Measurements from ENCODE around the gene LGMN. TPM values are rescaled to one million over a fixed set of nuclear protein-coding genes. Genes with fewer than 3 reads are reported as not detected.

LGMN gene
- total RNA-seq, 2 donors from 2014 or later, result 83.6 to 167 TPM

DNA sequence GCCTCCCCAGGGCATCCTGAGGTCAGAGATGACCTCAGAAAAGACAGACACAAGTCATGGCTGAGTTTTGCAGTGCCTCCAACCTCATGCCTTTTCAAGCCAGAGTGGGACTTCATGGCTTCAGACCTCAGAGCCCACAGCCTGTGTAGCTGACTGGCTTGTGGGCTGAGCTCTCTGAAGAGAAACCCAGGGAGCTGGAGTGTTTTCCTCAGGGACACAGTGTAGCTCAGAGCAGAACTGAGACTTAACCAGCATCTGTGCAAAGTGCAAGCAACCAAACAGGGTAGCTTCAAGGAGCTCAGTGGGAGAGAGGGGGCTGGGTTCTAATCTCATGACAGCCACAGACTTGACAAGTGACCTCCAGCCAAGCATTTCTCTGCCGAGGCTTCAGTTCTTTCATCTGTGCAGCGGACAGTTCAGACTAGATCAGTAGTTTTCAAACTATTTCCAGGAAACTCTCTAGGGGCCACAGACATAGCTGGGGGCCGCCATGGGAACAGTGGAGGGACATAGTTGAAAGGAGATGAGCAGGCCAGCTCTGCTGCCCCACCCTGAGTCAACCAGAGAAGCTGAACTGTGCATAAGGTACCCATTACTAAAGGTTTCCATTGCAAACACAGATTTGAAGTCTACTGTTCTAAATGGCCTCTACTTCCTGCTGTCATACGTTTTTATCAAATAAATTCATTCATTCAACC, 80.0 kb downstream of the LGMN start:
- TF ChIP-seq, protein P1, sequence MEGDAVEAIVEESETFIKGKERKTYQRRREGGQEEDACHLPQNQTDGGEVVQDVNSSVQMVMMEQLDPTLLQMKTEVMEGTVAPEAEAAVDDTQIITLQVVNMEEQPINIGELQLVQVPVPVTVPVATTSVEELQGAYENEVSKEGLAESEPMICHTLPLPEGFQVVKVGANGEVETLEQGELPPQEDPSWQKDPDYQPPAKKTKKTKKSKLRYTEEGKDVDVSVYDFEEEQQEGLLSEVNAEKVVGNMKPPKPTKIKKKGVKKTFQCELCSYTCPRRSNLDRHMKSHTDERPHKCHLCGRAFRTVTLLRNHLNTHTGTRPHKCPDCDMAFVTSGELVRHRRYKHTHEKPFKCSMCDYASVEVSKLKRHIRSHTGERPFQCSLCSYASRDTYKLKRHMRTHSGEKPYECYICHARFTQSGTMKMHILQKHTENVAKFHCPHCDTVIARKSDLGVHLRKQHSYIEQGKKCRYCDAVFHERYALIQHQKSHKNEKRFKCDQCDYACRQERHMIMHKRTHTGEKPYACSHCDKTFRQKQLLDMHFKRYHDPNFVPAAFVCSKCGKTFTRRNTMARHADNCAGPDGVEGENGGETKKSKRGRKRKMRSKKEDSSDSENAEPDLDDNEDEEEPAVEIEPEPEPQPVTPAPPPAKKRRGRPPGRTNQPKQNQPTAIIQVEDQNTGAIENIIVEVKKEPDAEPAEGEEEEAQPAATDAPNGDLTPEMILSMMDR (IDR thresholded peaks at IDR 0.05), result no peak
- Histone ChIP-seq H3K9me3 (no peaks in the 10 kb centered on the region), H3K27me3 (replicated peaks; ENCODE audit: insufficient read depth) (no peaks in the 10 kb centered on the region), H3K4me3 (no peak overlapping the region), H3K4me1 (ENCODE audit: control insufficient read depth in 1 of 2, low read depth in 2 of 2) (no peaks in the 10 kb centered on the region), H3K36me3 (peaks cover 22% of the 10 kb centered on the region), H3K27ac (no peak overlapping the region)
- no peak for ATAC-seq (ENCODE audit: insufficient number of reproducible peaks, low FRiP score, low read depth)
- DNase-seq (ENCODE audit: low spot score), result no peak

DNA sequence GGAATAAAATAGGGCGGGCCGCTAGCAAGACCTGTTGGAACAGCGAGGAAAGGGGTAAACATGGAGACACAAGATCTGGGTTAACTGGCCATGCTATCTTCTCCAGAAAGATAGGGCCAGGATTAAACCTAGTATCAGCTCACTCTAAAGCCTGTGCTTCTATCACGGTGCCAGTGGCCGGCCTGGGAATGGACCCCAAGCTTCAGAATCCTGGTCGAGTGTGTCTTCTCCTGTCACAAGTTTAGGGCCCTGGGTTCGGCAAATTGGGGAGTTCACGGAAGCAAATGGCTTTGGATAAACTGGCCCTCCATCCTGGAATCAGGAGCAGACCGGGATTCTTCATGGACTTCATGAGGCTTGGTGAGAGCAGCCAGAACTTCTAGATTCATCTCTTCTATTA, 82.2 kb downstream of the LGMN start:
- H3K36me3 ChIP-seq, result peaks cover 28% of the 10 kb centered on the region
- ATAC-seq (ENCODE audit: insufficient number of reproducible peaks, low FRiP score, low read depth), result no peak

DNA sequence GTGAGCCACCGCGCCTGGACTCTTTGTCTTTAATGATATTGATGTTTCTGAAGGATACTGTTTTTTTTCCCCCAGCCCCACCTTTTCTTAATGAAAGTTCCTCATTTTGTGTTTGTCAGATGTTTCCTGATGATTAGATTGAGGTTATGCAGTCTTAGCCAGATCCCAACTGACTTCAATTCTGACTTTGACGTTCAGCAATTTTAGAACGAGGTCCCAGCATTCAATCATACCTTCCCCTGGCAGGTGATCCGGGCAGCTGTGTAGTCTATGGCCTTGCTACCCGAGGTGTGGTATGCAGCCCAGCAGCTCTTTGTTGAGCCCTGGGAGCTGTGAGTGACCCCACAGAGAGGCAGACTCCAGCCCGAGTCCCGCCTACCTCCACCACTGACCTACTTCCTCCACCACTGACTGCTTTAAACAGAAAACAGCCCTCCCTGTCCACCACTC, 82.7 kb downstream of the LGMN start:
- Histone ChIP-seq H3K27me3 (replicated peaks; ENCODE audit: insufficient read depth) (no peaks in the 10 kb centered on the region), H3K4me3 (no peak overlapping the region), H3K36me3 (peaks cover 32% of the 10 kb centered on the region), H3K9me3 (no peaks in the 10 kb centered on the region), H3K27ac (peak overlapping the region in 1 of 2 donors; percentile 27), H3K4me1 (ENCODE audit: control insufficient read depth in 1 of 2, low read depth in 2 of 2) (no peaks in the 10 kb centered on the region)
- TF ChIP-seq, protein P1 (IDR thresholded peaks at IDR 0.05), result no peak
- no peak for DNase-seq (ENCODE audit: low spot score)
- ATAC-seq (ENCODE audit: insufficient number of reproducible peaks, low FRiP score, low read depth), result no peak

More for the DNA sequence above, 82.2 kb downstream of the LGMN start:
- H3K9me3 ChIP-seq, result no peaks in the 10 kb centered on the region
- H3K4me3 ChIP-seq, result no peak overlapping the region
- no peak for DNase-seq (ENCODE audit: low spot score)
- H3K27me3 ChIP-seq (replicated peaks; ENCODE audit: insufficient read depth), result no peaks in the 10 kb centered on the region
- H3K4me1 ChIP-seq (ENCODE audit: control insufficient read depth in 1 of 2, low read depth in 2 of 2), result no peaks in the 10 kb centered on the region
- peak overlapping the region in 1 of 2 donors; percentile 27 for H3K27ac ChIP-seq
- TF ChIP-seq, protein P1 (IDR thresholded peaks at IDR 0.05), result no peak

DNA sequence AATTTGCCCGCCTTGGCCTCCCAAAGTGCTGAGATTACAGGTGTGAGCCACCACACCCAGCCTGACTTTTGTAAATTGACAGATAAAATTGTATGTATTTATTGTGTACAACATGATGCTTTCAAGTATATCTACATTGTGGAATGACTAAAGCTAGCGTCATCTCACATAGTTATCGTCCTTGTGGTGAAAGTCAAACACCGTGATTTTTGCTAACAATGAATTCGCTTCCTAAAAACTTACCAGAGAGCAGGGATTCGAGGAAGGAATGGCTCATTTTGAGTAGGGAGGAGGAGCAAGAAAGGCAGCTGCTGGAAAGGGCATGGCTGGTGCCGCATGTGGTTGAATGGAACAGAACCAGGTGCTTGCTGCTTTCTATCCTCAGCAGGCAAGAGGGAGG, 85.4 kb downstream of the LGMN start:
- DNase-seq (ENCODE audit: low spot score) (no peak), ATAC-seq (ENCODE audit: insufficient number of reproducible peaks, low FRiP score, low read depth) (no peak)
- Histone ChIP-seq H3K4me1 (ENCODE audit: control insufficient read depth in 1 of 2, low read depth in 2 of 2) (peaks cover 0 to 5% of the 10 kb centered on the region in 2 donors), H3K36me3 (peaks cover 43% of the 10 kb centered on the region), H3K27me3 (replicated peaks; ENCODE audit: insufficient read depth) (no peaks in the 10 kb centered on the region), H3K4me3 (no peak overlapping the region), H3K27ac (no peak overlapping the region), H3K9me3 (no peaks in the 10 kb centered on the region)
- TF ChIP-seq, protein P1 (IDR thresholded peaks at IDR 0.05), result no peak

DNA sequence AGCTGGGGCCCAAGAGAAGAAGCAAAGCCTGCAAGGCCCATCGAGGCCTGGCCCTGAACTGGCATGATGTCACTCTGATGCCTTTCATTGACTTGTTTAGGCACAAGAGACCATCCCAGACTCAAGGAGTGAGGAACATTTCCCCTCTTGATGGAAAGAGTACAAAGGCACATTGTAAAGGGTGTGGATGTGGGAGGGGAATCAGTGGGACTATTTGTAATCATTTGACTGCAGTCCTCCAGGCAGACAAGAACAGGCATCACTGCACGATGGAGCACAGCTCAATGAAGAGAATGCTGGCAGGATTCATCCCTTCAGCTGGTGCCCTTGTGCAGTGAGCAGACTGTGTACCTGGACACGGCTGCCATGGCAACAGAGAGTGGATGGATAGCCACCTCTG, 87.9 kb downstream of the LGMN start:
- Histone ChIP-seq H3K27ac (no peak overlapping the region), H3K36me3 (peaks cover 33% of the 10 kb centered on the region), H3K27me3 (replicated peaks; ENCODE audit: insufficient read depth) (no peaks in the 10 kb centered on the region), H3K4me3 (no peak overlapping the region), H3K9me3 (no peaks in the 10 kb centered on the region), H3K4me1 (ENCODE audit: control insufficient read depth in 1 of 2, low read depth in 2 of 2) (peaks cover 3 to 18% of the 10 kb centered on the region in 2 donors)
- DNase-seq (ENCODE audit: low spot score) (no peak), ATAC-seq (ENCODE audit: insufficient number of reproducible peaks, low FRiP score, low read depth) (no peak)
- TF ChIP-seq, protein P1 (IDR thresholded peaks at IDR 0.05), result no peak

Measured in thoracic aorta (tissue), 2 donors.